Adrenal gland (tissue), 5 donors: ENCODE data around the gene ATP11A.

Experiments
- CTCF ChIP-seq, 6 experiments: fragments of 450-650 bp in 4 of 6; fragments of 200-600 bp in 2 of 6; sonication (generic) in 1 of 6; IDR thresholded peaks; 1 replicate in 5 of 6; 2 replicates in 1 of 6; pipeline versions ENCODE4 v1.5.1 to v1.8.0; 2016 to 2021; ENCODE audit warnings: antibody characterized with exemption in 6 of 6, mild to moderate bottlenecking in 2 of 6, moderate library complexity in 1 of 6
- POLR2A ChIP-seq, 2 donors: fragments of 450-650 bp; IDR thresholded peaks; one replicate each; pipeline ENCODE4 v1.6.1; 2017; ENCODE audit warnings: antibody characterized with exemption in 2 of 2, mild to moderate bottlenecking in 2 of 2, moderate library complexity in 1 of 2
- donor health status: DM: no; HTN: no; CAD: no.

GRCh38 chr13:112839356-112840105, 149.7 kb downstream of the ATP11A start:
- TF ChIP-seq CTCF (IDR thresholded peaks at IDR 0.05) (no peak), POLR2A (IDR thresholded peaks at IDR 0.05) (no peak)
